SH-SY5Y (cell line): Measurements from ENCODE around the gene XAGE2.

Source experiments
- GATA2 ChIP-seq: IDR thresholded peaks from 2 replicates; pipeline ENCODE4 v1.6.1; 2011; ENCODE audit warnings: mild to moderate bottlenecking, low read depth, low read length
- GATA3 ChIP-seq: IDR thresholded peaks from 2 replicates; pipeline ENCODE4 v1.6.1; 2011; ENCODE audit warnings: low read depth, mild to moderate bottlenecking, low read length, moderate library complexity

Gene XAGE2

GRCh38 chrX:52410439-52411394 is 41.9 kb downstream of the XAGE2 start:
- TF ChIP-seq GATA3 = no peak
- TF ChIP-seq GATA2 = no peak

- TF ChIP-seq GATA2 (no peak), GATA3 (no peak)
These were observed 46.5 kb downstream of the XAGE2 start for GRCh38 chrX:52415304-52415703.

- TF ChIP-seq GATA2 = no peak
- no peak for TF ChIP-seq GATA3
These were observed 48.0 kb downstream of the XAGE2 start for GRCh38 chrX:52416816-52417215.

GRCh38 chrX:52420824-52421443 is 52.1 kb downstream of the XAGE2 start:
- TF ChIP-seq GATA2 = no peak
- no peak for TF ChIP-seq GATA3

- TF ChIP-seq GATA3 = no peak
- TF ChIP-seq GATA2 = no peak
These were observed 54.1 kb downstream of the XAGE2 start for GRCh38 chrX:52422884-52423283.

GRCh38 chrX:52424656-52425055 is 55.8 kb downstream of the XAGE2 start:
- TF ChIP-seq GATA2 (no peak), GATA3 (no peak)
